GM19328 (cell line): Measurements from ENCODE around the gene PPP1R10.
A peak's percentile ranks its signal among the peaks of the same experiment; 100 is the strongest.
"Not testable (repeated sequence)": the region's sequence is repeated elsewhere in the genome, so short reads cannot be mapped to it uniquely, and the experiment has no call there.

Source experiments
- ATAC-seq: cut with Tn5 transposase; IDR thresholded peaks from one replicate; pipeline ENCODE4 v1.9.1; 2021; ENCODE audit warnings: mild to moderate bottlenecking, moderate library complexity; ENCODE audit not compliant: unreplicated experiment

The PPP1R10 gene

GRCh38 chr6:30616811-30617564 lies at the start of gene PPP1R10:
Gene PPP1R10 (minus strand): TSS chr6:30617243. CDS start chr6:30609944, 7,299 bp downstream.
- peak; percentile 77 for ATAC-seq

DNA sequence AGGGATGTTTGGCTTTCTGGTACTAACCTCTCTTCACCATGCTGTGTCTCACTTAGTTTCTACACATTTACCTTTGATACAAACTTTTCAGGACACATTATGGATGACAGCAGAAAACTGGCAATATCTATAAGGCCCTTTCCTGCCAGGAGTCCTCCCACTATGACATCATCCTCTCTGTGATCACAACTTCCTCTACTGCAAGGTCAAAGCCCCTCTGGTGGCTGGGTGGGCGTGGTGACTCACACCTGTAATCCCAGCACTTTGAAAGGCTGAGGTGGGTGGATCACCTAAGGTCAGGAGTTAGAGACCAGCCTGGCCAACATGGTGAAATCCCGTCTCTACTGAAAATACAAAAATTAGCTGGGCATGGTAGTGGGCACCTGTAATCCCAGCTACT lies 49.3 kb upstream of the PPP1R10 start:
- ATAC-seq, result not testable (repeated sequence)

DNA sequence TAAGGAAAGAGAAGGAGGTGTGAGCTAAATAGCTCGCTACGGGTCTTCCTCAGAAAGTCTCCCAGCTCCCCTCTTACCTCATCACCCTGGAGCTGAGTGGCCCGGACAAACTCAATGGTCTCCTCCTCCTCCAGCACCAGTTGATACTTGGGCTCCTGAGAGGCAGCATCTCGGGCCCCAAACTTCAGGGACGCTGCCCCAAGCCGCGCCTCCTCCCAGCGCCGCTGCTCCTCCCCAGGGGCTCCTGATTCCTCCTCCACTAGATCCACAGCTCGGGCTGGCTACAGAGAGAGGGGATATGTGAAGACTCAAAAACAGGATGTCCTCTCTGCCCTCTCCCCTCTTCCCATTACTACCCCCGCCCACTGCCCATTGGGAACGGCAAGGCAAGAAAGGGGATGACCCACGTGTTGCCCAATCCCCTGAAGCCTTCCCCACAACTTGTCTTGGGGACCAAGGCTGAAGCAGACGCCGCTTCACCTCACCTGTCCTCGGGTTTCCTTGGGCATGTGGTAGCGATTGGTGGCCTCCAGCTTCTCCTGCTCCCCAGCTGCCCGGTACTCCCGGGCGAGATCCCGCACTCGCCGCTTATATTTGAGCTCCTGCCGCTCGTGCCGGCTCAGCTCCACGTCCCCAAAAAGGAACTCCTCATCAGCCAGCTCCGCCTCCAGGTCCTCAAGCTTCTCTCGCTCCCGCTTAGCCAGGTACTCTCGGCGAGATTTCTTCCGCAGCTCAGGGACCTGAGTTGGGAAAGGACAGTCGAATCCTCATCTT lies 48.1 kb upstream of the PPP1R10 start:
- ATAC-seq, result no peak

DNA sequence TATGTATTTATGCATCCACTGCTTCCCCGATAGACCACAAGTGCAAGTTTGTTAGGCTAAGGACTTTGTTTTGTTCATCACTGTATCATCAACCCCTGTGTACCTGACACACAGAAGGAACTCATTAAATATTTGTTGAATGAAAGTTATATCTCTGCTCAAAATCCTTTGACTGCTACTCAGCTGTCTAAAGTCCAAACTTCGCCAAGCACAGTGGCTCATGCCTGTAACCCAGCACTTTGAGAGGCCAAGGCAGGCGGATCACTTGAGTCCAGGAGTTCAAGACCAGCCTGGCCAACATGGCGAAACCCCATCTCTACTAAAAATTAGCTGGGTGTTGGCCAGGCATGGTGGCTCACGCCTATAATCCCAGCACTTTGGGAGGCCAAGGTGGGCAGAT lies 40.9 kb upstream of the PPP1R10 start:
- ATAC-seq, result not testable (repeated sequence)

DNA sequence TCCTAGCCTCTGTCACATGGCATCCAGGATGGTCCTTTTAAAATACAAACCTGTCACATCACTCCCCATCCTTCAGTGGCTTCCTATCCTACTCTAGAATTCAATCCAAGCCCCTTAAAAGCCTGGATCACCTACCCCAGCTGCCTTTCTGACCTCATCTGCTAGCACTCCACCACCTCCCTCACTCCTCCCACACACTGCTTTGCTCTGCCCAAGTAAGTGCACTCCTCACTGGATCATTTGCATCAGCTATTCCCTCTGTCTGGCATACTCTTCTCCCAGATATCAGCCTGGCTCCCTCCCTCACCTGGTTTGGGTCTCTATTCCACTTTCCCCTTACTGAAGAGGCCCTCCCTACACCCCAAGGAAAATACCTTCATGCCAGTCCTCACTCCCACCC lies 40.4 kb upstream of the PPP1R10 start:
- ATAC-seq, result no peak

DNA sequence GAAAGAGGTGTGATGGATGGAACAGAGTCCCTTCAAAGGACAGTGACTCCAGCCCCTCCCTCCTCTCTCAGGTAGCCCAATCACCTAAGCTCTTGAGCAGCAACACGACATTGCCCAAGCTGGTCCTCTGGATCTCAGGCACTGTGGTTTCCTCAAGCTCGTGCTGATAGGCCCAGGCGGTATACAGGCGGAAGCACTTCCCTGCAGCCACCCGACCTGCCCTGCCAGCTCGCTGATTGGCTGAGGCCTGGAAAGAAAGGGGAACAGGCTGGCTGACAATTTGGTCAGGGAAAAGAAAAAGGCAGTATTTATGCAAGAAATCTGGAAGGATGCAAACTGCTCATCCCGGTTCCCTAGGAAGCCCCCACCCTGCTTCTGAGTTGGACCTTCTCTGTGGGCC lies 39.5 kb upstream of the PPP1R10 start:
- ATAC-seq, result no peak

GRCh38 chr6:30655743-30656094 lies 38.7 kb upstream of the PPP1R10 start:
- no peak for ATAC-seq

- ATAC-seq, result no peak
Observed at GRCh38 chr6:30654798-30655742, 38.0 kb upstream of the PPP1R10 start.

- no peak for ATAC-seq
Observed at GRCh38 chr6:30651143-30651542, 34.1 kb upstream of the PPP1R10 start.

DNA sequence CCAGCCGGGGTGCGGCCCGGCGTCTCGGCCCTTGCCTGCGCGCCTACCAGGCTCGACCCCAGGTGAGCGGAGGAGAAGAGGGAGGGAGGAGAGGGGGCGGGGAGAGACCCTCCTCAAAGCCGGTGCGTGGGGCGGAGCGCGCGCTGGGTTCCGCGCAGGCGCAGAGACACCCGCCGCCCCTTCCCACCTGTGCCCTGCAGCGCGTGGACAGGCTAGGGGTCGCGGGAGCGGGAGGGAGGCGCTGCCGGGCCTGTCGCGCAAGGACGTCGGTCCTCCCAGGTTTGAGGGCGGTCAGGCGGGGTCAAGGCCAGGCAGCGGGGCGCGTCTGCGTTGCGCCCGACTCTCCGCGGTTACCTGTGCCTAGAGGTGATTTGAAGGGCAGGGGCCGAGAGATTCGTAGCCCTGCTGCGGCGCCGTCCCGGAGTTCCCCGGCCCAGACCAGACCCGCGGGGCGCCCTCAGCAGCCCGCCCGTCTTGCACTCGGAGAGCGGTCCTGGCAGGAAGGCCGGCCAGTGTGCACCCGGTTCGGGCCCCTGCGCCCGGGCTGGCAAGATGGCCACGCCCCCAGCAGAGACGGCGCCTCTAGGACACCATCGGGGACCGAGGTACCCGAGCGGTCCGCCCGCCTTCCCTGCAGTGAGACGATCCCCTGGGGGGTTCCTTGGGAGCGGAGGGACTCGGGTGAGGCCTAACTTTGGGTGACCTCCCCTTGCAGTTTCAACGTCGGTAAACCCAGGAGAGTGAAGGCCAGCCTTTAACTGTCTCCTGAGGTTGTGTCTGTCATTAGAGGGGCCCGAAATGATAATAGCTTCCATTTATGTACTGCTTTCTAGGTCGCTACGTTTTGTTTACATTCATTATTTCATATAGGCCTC lies 30.4 kb upstream of the PPP1R10 start:
- ATAC-seq, result peak; percentile 49

DNA sequence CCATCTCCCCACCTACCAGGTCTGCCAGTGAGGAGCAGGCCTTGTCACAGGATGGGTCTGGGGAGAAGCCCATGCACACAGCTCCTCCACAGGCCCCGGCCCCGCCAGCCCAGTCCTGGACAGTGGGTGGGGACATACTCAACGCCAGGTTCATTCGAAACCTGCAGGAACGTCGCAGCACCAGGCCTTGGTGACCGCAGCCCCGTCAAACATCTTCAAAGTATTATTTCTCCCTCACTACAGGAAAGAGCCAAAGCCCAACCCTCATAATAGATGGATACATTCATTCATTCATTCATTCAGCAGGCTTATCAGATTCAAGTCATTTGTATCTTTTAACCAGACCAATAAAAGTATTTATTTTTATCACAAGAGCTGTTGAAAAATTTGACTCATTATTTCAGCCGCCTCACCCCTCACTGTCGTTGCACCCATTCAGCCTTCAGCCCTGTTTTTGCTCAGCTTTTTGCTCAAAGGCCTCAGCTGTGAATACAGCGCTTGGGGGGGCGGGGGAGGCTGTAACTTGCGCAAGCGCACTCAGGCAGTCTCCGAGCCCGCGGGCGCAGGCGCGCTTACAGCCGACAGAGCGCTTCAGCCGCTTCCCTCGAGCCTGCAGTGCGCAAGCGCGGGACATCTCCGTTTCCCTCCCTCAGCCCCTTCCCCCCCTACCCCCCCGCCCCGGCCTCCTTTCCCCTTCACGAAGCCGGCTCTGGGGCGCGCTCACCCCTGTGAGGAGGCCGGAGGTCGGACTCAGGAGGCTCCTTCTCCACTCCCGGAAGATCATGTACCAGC lies 29.6 kb upstream of the PPP1R10 start, which contains the start of gene C6orf136:
TSS of gene C6orf136 (plus strand) at position 684 of the 792 bp plus-strand sequence. CDS start at position 783, 99 bp downstream.
- ATAC-seq, result peak; percentile 48

DNA sequence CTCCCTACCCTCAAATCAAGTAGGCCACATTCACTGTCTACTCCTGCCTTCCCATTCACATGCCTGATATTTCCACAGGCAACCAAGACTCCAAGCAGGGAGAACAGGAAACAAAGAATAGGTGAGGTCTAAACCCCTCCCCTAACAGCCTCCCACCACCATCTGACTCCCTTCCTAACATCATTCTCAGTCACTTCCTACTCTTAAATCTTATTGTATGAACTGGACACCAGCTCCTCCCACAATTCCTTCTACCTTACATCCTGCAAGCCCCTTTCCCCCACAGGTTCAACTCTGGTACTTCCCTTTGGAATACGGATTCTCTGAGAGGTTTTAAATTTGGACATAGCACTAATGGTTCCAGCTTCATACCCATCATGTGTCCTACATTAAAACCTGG lies 28.9 kb upstream of the PPP1R10 start:
- no peak for ATAC-seq

DNA sequence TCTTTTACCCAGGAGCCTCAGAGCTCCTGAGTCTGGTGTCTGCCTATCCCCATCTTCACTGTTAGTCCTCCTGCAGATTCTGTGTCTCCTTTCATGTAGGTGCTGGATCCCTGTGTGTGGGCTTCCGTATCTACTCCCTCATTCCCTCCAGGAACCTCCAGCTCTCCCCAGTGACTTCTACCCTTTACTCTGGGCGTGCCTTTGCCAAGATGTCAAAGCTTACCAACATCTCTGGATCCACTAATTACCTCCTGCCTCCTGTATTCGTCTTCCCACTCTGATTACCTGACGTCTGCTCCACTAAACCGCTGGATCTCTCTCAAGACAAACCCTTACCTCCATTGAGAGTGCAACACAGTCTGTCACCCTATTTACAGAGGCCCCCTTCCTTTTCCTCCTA lies 27.7 kb upstream of the PPP1R10 start:
- no peak for ATAC-seq

DNA sequence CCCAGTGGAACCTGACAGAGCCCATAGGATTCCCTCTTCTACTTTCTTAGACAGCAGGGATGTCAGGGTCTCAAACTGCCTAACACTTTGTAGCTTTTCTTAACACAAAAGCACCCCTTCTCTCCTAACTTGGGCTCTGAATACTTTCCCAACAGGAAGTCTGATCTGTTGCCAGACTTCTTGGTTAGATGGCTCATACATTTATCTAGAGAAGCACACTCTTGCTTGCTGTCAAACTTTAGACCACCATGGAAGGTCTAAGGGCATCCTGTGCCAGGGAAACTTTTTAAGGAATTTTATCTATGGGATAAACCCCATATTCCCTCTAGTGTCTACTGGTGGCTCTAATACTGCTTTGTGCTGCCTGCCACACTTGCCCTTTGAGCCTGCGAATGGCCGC lies 26.6 kb upstream of the PPP1R10 start:
- ATAC-seq, result no peak

DNA sequence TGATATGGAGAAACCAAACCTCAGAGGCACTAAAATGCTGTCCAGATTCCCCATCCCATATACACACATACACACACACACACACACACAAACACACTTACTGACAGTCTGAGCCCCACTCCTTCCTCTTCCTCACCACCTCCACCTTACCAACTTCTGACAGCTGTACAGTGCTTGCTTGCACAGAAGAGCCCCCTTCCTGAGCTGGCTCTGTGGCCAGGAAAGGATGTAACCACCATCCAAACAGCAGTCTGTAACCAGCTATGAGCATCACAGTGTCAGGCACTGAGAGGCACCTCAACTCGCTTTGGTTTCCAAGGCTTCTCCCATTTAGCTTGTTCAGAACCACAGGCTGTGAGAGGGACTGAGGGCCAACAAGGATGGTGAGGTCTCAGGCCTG lies 24.0 kb upstream of the PPP1R10 start:
- no peak for ATAC-seq

- no peak for ATAC-seq
Observed at GRCh38 chr6:30640481-30640880, 23.4 kb upstream of the PPP1R10 start.

DNA sequence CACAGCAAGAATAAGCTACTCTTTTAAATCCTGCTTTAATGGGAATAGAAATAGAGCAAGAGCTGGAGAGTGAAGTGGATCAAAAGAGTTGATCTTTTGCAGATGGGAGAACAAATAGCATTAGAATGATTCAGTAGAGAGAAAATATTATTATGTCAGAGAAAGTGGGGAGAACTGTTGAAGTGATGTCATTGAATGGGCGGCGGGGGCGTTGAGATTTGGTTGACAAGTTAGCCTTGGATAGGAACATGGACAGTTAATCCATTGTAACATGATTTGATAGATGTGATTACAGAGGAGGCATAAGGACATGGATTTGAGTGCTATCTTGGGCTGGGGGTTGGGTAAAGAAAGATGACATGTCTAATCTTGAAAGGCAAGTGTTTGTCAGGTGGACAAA lies 18.8 kb upstream of the PPP1R10 start:
- ATAC-seq, result no peak

- peak; percentile 72 for ATAC-seq
Observed at GRCh38 chr6:30626484-30627366, 9.7 kb upstream of the PPP1R10 start, which contains the start of gene ATAT1. Gene ATAT1 (plus strand): TSS chr6:30626874.
